Caco-2 (cell line): ENCODE measurements around the gene GFRA4. TPM values are rescaled to one million over a fixed set of nuclear protein-coding genes. Genes with fewer than 3 reads are reported as not detected.

ENCODE experiments used
- BruUV-seq: library from RNA; stranded (reverse); fragments of 400-500 nt; replicated peaks from 2 replicates; lab custom pipeline; 2021; lab: Mats Ljungman, UMichigan
- CTCF ChIA-PET: fragments of 300-600 bp; sonication (Branson Sonifier 250); formaldehyde crosslinking; loops from one replicate; lab custom pipeline; 2022; ENCODE audit warnings: antibody characterized with exemption; lab: Charles Lee
- POLR2A ChIA-PET: fragments of 300-600 bp; sonication (Branson Sonifier 250); formaldehyde crosslinking; loops from one replicate; lab custom pipeline; 2022; ENCODE audit warnings: antibody characterized with exemption; lab: Charles Lee
- DNase-seq, 2 experiments: peaks; one replicate each; pipeline versions ENCODE4 v3.0.0 to v3.0.0-alpha.2; 2020 to 2022
- H3K27me3 ChIP-seq: replicated peaks from 2 replicates; pipeline ENCODE4 v1.6.0; 2011; ENCODE audit warnings: low read length; ENCODE audit not compliant: control insufficient read depth, insufficient read depth
- H3K36me3 ChIP-seq: 2 replicates; pipeline ENCODE4 v1.5.1; 2011; ENCODE audit warnings: low read length; ENCODE audit not compliant: control insufficient read depth, insufficient read depth
- H3K4me1 ChIP-seq: fragments of 250-450 bp; sonication (Bioruptor Pico); 2 replicates; pipeline ENCODE4 v1.5.1; 2020; ENCODE audit warnings: mild to moderate bottlenecking
- H3K4me3 ChIP-seq: 2 replicates; pipeline ENCODE4 v1.5.1; 2011; ENCODE audit warnings: low read depth, mild to moderate bottlenecking, control low read depth, low read length
- H3K9me3 ChIP-seq: fragments of 250-450 bp; sonication (Bioruptor Pico); 2 replicates; pipeline ENCODE4 v1.5.1; 2020; ENCODE audit warnings: mild to moderate bottlenecking, moderate library complexity
- H3K27ac Mint-ChIP-seq: one replicate; pipeline ENCODE4 v1.8.0; 2022; ENCODE audit warnings: mixed read lengths; ENCODE audit not compliant: unreplicated experiment
- H3K27me3 Mint-ChIP-seq: one replicate; pipeline ENCODE4 v1.8.0; 2022; ENCODE audit warnings: mixed read lengths; ENCODE audit not compliant: insufficient read depth, unreplicated experiment
- H3K36me3 Mint-ChIP-seq: one replicate; pipeline ENCODE4 v1.8.0; 2022; ENCODE audit warnings: mild to moderate bottlenecking, mixed read lengths; ENCODE audit not compliant: insufficient read depth, unreplicated experiment
- H3K4me1 Mint-ChIP-seq: one replicate; pipeline ENCODE4 v1.8.0; 2022; ENCODE audit warnings: low read depth, mixed read lengths; ENCODE audit not compliant: unreplicated experiment
- H3K4me3 Mint-ChIP-seq: one replicate; pipeline ENCODE4 v1.8.0; 2022; ENCODE audit warnings: mild to moderate bottlenecking, moderate library complexity, mixed read lengths; ENCODE audit not compliant: unreplicated experiment
- H3K9me3 Mint-ChIP-seq: one replicate; pipeline ENCODE4 v1.8.0; 2022; ENCODE audit warnings: mixed read lengths; ENCODE audit not compliant: unreplicated experiment
- intact Hi-C: fragments of 100-400 bp; cut with micrococcal nuclease; formaldehyde crosslinking; loops from one replicate; pipeline ENCODE4 v1.10.0; 2022; ENCODE audit not compliant: unreplicated experiment
- total RNA-seq: library from RNA; stranded (reverse); gene quantifications from 2 replicates; pipeline ENCODE4 v1.2.3, GENCODE V29; 2022
- TF ChIP-seq, protein P1 (sequence below), 2 experiments: fragments of 200-600 bp in 1 of 2; IDR thresholded peaks; 1 replicate in 1 of 2; 2 replicates in 1 of 2; pipeline versions ENCODE4 v1.5.1 to v1.8.0; 2011 to 2022; ENCODE audit warnings: antibody characterized with exemption in 1 of 2, control low read depth in 1 of 2, inconsistent platforms in 1 of 2, low read depth in 1 of 2, low read length in 1 of 2, mild to moderate bottlenecking in 1 of 2, moderate library complexity in 1 of 2; ENCODE audit not compliant: insufficient read depth in 1 of 2, severe bottlenecking in 1 of 2, unreplicated experiment in 1 of 2

The GFRA4 gene
- total RNA-seq, 1 experiment from 2014 or later: not detected

GRCh38 chr20:3691306-3691705, 28.1 kb upstream of the GFRA4 start:
- Histone ChIP-seq H3K4me3 (no peak overlapping the region), H3K27me3 (no peaks in the 10 kb centered on the region), H3K4me1 (no peaks in the 10 kb centered on the region), H3K36me3 (no peaks in the 10 kb centered on the region), H3K9me3 (no peaks in the 10 kb centered on the region)
- no peak for DNase-seq
- CTCF ChIA-PET: no interaction called here
- H3K4me3 Mint-ChIP-seq: no peak overlapping the region
- H3K9me3 Mint-ChIP-seq: no peaks in the 10 kb centered on the region
- peaks cover 7% of the 10 kb centered on the region for H3K4me1 Mint-ChIP-seq
- POLR2A ChIA-PET: no interaction called here
- TF ChIP-seq, protein P1, sequence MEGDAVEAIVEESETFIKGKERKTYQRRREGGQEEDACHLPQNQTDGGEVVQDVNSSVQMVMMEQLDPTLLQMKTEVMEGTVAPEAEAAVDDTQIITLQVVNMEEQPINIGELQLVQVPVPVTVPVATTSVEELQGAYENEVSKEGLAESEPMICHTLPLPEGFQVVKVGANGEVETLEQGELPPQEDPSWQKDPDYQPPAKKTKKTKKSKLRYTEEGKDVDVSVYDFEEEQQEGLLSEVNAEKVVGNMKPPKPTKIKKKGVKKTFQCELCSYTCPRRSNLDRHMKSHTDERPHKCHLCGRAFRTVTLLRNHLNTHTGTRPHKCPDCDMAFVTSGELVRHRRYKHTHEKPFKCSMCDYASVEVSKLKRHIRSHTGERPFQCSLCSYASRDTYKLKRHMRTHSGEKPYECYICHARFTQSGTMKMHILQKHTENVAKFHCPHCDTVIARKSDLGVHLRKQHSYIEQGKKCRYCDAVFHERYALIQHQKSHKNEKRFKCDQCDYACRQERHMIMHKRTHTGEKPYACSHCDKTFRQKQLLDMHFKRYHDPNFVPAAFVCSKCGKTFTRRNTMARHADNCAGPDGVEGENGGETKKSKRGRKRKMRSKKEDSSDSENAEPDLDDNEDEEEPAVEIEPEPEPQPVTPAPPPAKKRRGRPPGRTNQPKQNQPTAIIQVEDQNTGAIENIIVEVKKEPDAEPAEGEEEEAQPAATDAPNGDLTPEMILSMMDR (IDR thresholded peaks at IDR 0.05; ENCODE audit: insufficient read depth in 1 of 2, low read depth in 1 of 2, low read length in 1 of 2, severe bottlenecking in 1 of 2, unreplicated experiment in 1 of 2): no peak
- H3K27ac Mint-ChIP-seq: no peak overlapping the region
- intact Hi-C loops: no loop called here
- BruUV-seq: no TSS peak
- no peaks in the 10 kb centered on the region for H3K27me3 Mint-ChIP-seq
- no peaks in the 10 kb centered on the region for H3K36me3 Mint-ChIP-seq

DNA sequence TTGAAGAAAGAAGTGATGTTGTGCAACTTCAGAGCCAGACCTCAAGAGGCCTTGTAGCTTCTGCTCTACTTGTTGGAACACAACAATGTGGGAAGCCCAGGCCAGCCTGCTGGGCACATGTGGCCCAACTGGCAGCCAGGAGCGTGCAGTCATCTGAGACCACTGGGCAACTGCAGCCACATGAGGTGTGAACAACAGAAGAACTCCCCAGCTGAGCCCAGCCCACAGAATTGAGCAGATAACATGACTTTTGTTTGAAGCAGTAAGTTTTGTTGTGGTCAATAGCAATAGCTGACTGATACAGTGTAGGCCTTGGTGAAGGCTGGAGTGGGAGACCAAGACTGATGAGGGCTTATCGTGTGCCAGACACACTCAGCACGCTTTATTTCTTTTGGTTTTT, 27.2 kb upstream of the GFRA4 start:
- no peak overlapping the region for H3K27ac Mint-ChIP-seq
- TF ChIP-seq, protein P1 (IDR thresholded peaks at IDR 0.05; ENCODE audit: insufficient read depth in 1 of 2, low read depth in 1 of 2, low read length in 1 of 2, severe bottlenecking in 1 of 2, unreplicated experiment in 1 of 2): no peak
- CTCF ChIA-PET: no interaction called here
- Histone ChIP-seq H3K9me3 (no peaks in the 10 kb centered on the region), H3K36me3 (no peaks in the 10 kb centered on the region), H3K4me1 (no peaks in the 10 kb centered on the region), H3K27me3 (no peaks in the 10 kb centered on the region), H3K4me3 (no peak overlapping the region)
- H3K27me3 Mint-ChIP-seq: no peaks in the 10 kb centered on the region
- intact Hi-C loops: no loop called here
- H3K4me3 Mint-ChIP-seq: no peak overlapping the region
- no peak for DNase-seq
- H3K4me1 Mint-ChIP-seq: peaks cover 7% of the 10 kb centered on the region
- POLR2A ChIA-PET: no interaction called here
- BruUV-seq: no TSS peak
- no peaks in the 10 kb centered on the region for H3K36me3 Mint-ChIP-seq
- H3K9me3 Mint-ChIP-seq: no peaks in the 10 kb centered on the region

GRCh38 chr20:3689978-3690377, 26.8 kb upstream of the GFRA4 start:
- H3K27ac Mint-ChIP-seq: no peak overlapping the region
- no peak overlapping the region for H3K4me3 ChIP-seq

More at GRCh38 chr20:3689978-3690377, 26.8 kb upstream of the GFRA4 start:
- no peaks in the 10 kb centered on the region for H3K36me3 ChIP-seq
- CTCF ChIA-PET: no interaction called here
- Mint-ChIP-seq H3K36me3 (no peaks in the 10 kb centered on the region), H3K4me1 (peaks cover 7% of the 10 kb centered on the region), H3K4me3 (no peak overlapping the region), H3K27me3 (no peaks in the 10 kb centered on the region), H3K9me3 (no peaks in the 10 kb centered on the region)
- POLR2A ChIA-PET: no interaction called here
- intact Hi-C loops: no loop called here
- no TSS peak for BruUV-seq
- H3K27me3 ChIP-seq: no peaks in the 10 kb centered on the region
- no peak for DNase-seq
- H3K4me1 ChIP-seq: no peaks in the 10 kb centered on the region
- TF ChIP-seq, protein P1 (IDR thresholded peaks at IDR 0.05; ENCODE audit: insufficient read depth in 1 of 2, low read depth in 1 of 2, low read length in 1 of 2, severe bottlenecking in 1 of 2, unreplicated experiment in 1 of 2): no peak
- no peaks in the 10 kb centered on the region for H3K9me3 ChIP-seq
